Panc1 (cell line): ENCODE data around the gene DTNBP1.

Experiments used
- POLR2AphosphoS5 ChIP-seq: IDR thresholded peaks from 2 replicates; pipeline ENCODE4 v1.6.1; 2012; ENCODE audit warnings: mild to moderate bottlenecking, low read depth, low read length, moderate library complexity
- SIN3A ChIP-seq: IDR thresholded peaks from 2 replicates; pipeline ENCODE4 v1.6.1; 2012; ENCODE audit warnings: low read depth, mild to moderate bottlenecking, low read length, moderate library complexity, borderline replicate concordance; ENCODE audit not compliant: insufficient read depth
- TCF7L2 ChIP-seq: IDR thresholded peaks from 2 replicates; pipeline ENCODE4 v1.6.1; 2011; ENCODE audit warnings: mild to moderate bottlenecking, low read depth, low read length, inconsistent platforms
- TF ChIP-seq, protein P1 (sequence below): fragments of 450-650 bp; IDR thresholded peaks from 2 replicates; pipeline ENCODE4 v1.5.1; 2017; ENCODE audit warnings: mild to moderate bottlenecking
- TF ChIP-seq, protein P2 (sequence below), 2 experiments: IDR thresholded peaks; 2 replicates each; pipeline ENCODE4 v1.6.1; 2011 to 2012; ENCODE audit warnings: low read depth in 2 of 2, control low read depth in 1 of 2, low read length in 1 of 2, mild to moderate bottlenecking in 1 of 2, moderate library complexity in 1 of 2; ENCODE audit not compliant: insufficient read depth in 1 of 2

DNA sequence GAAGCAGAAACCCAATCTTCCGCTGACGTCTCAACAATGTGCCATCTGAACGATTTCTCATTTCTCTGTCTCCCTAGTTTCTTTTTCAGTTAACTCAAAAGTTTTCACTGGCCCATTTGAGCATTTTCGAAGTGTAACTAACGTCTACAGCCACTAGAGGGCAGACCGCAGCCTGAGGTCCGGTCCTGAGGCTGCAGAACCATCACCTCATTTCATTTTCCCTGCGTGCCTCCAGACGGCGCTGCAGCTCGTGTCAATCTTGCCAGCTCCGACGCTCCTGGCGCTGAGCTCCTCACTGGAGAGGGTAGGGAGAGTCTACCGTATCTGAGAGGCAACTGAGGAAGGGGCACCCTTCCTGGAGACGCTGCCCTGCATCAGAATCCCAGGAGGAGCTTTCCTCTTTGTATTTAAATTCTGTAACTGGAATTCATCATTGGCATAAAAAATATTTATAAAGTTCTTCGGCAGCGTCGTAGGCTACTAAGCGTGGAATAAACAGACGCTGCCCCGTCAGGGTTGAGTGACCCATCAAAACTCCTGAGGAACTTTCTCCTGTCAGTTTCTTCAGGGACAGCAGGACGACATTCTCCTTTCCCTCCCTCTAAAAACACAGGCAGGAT, 28.5 kb upstream of the DTNBP1 start:
- TF ChIP-seq, protein P1, sequence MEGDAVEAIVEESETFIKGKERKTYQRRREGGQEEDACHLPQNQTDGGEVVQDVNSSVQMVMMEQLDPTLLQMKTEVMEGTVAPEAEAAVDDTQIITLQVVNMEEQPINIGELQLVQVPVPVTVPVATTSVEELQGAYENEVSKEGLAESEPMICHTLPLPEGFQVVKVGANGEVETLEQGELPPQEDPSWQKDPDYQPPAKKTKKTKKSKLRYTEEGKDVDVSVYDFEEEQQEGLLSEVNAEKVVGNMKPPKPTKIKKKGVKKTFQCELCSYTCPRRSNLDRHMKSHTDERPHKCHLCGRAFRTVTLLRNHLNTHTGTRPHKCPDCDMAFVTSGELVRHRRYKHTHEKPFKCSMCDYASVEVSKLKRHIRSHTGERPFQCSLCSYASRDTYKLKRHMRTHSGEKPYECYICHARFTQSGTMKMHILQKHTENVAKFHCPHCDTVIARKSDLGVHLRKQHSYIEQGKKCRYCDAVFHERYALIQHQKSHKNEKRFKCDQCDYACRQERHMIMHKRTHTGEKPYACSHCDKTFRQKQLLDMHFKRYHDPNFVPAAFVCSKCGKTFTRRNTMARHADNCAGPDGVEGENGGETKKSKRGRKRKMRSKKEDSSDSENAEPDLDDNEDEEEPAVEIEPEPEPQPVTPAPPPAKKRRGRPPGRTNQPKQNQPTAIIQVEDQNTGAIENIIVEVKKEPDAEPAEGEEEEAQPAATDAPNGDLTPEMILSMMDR = peak; percentile 100
- TF ChIP-seq, protein P2, sequence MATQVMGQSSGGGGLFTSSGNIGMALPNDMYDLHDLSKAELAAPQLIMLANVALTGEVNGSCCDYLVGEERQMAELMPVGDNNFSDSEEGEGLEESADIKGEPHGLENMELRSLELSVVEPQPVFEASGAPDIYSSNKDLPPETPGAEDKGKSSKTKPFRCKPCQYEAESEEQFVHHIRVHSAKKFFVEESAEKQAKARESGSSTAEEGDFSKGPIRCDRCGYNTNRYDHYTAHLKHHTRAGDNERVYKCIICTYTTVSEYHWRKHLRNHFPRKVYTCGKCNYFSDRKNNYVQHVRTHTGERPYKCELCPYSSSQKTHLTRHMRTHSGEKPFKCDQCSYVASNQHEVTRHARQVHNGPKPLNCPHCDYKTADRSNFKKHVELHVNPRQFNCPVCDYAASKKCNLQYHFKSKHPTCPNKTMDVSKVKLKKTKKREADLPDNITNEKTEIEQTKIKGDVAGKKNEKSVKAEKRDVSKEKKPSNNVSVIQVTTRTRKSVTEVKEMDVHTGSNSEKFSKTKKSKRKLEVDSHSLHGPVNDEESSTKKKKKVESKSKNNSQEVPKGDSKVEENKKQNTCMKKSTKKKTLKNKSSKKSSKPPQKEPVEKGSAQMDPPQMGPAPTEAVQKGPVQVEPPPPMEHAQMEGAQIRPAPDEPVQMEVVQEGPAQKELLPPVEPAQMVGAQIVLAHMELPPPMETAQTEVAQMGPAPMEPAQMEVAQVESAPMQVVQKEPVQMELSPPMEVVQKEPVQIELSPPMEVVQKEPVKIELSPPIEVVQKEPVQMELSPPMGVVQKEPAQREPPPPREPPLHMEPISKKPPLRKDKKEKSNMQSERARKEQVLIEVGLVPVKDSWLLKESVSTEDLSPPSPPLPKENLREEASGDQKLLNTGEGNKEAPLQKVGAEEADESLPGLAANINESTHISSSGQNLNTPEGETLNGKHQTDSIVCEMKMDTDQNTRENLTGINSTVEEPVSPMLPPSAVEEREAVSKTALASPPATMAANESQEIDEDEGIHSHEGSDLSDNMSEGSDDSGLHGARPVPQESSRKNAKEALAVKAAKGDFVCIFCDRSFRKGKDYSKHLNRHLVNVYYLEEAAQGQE (IDR thresholded peaks at IDR 0.05; ENCODE audit: insufficient read depth in 1 of 2, low read depth in 2 of 2, low read length in 1 of 2) = no peak
- TF ChIP-seq SIN3A (no peak), POLR2AphosphoS5 (no peak; the same call in 1 of the 2 replicates), TCF7L2 (no peak)
